HepG2 (cell line): ENCODE results near the gene APOC3. TPM values are rescaled to one million over a fixed set of nuclear protein-coding genes. Genes with fewer than 3 reads are reported as not detected.

ENCODE experiments used
- ATF1 ChIP-seq: IDR thresholded peaks from 2 replicates; pipeline ENCODE4 v1.6.1; 2016; ENCODE audit warnings: mild to moderate bottlenecking, control low read depth
- CHD2 ChIP-seq: IDR thresholded peaks from 2 replicates; pipeline ENCODE4 v1.6.1; 2011; ENCODE audit warnings: low read depth, low read length, improper control_type of control experiment
- ESRRA ChIP-seq: sonication (generic); formaldehyde crosslinking; IDR thresholded peaks from 2 replicates; pipeline ENCODE4 v1.5.1; 2020; ENCODE audit warnings: mild to moderate bottlenecking, low read depth, missing genetic modification reagents
- GABPA ChIP-seq, 2 experiments: IDR thresholded peaks; 2 replicates each; pipeline ENCODE4 v1.6.1; 2011 to 2016; ENCODE audit warnings: low read depth in 2 of 2, low read length in 1 of 2, missing biosample characterization in 1 of 2, missing genetic modification characterization in 1 of 2
- GATAD2A ChIP-seq: IDR thresholded peaks from 2 replicates; pipeline ENCODE4 v1.6.1; 2016
- HNRNPK ChIP-seq: fragments of 200-400 bp; formaldehyde crosslinking; IDR thresholded peaks from 2 replicates; pipeline ENCODE4 v1.6.1; 2018; ENCODE audit warnings: low read length, low read depth, moderate library complexity, mild to moderate bottlenecking; ENCODE audit not compliant: poor library complexity, severe bottlenecking
- JUND ChIP-seq: sonication (generic); formaldehyde crosslinking; IDR thresholded peaks from 2 replicates; pipeline ENCODE4 v1.8.0; 2022; ENCODE audit warnings: mild to moderate bottlenecking, missing genetic modification reagents
- PHB2 ChIP-seq: fragments of 450-650 bp; IDR thresholded peaks from 2 replicates; pipeline ENCODE4 v1.6.1; 2018; ENCODE audit not compliant: partially characterized antibody
- PITX1 ChIP-seq: sonication (generic); formaldehyde crosslinking; IDR thresholded peaks from 2 replicates; pipeline ENCODE4 v1.5.1; 2020; ENCODE audit warnings: mild to moderate bottlenecking, missing genetic modification reagents
- SIX4 ChIP-seq: sonication (generic); formaldehyde crosslinking; IDR thresholded peaks from 2 replicates; pipeline ENCODE4 v1.4.0; 2020; ENCODE audit warnings: missing genetic modification reagents
- TBX3 ChIP-seq: fragments of 450-650 bp; IDR thresholded peaks from 2 replicates; pipeline ENCODE4 v1.6.1; 2017; ENCODE audit warnings: antibody characterized with exemption, mild to moderate bottlenecking, inconsistent platforms, borderline replicate concordance
- ZFYVE20 ChIP-seq: sonication (generic); formaldehyde crosslinking; IDR thresholded peaks from 2 replicates; pipeline ENCODE4 v1.8.0; 2023; ENCODE audit warnings: low read depth, mild to moderate bottlenecking, moderate library complexity, missing genetic modification reagents, borderline replicate concordance
- ZMYM3 ChIP-seq: sonication (generic); formaldehyde crosslinking; IDR thresholded peaks from 2 replicates; pipeline ENCODE4 v1.5.1; 2020; ENCODE audit warnings: mild to moderate bottlenecking, missing genetic modification reagents
- ZNF264 ChIP-seq: sonication (generic); formaldehyde crosslinking; IDR thresholded peaks from 2 replicates; pipeline ENCODE4 v1.4.0; 2020; ENCODE audit warnings: missing genetic modification reagents
- ZNF430 ChIP-seq: sonication (generic); formaldehyde crosslinking; IDR thresholded peaks from 2 replicates; pipeline ENCODE4 v1.9.0; 2021; ENCODE audit warnings: mild to moderate bottlenecking, missing genetic modification reagents
- ZNF670 ChIP-seq: sonication (generic); formaldehyde crosslinking; IDR thresholded peaks from 2 replicates; pipeline ENCODE4 v1.8.0; 2022; ENCODE audit warnings: mild to moderate bottlenecking, missing genetic modification reagents, borderline replicate concordance
- ZNF703 ChIP-seq: sonication (generic); formaldehyde crosslinking; IDR thresholded peaks from 2 replicates; pipeline ENCODE4 v1.5.1; 2020; ENCODE audit warnings: missing genetic modification reagents, mild to moderate bottlenecking, moderate library complexity, borderline replicate concordance
- ZNF790 ChIP-seq: sonication (generic); formaldehyde crosslinking; IDR thresholded peaks from 2 replicates; pipeline ENCODE4 v1.8.0; 2022; ENCODE audit warnings: missing genetic modification reagents, mild to moderate bottlenecking, borderline replicate concordance
- polyA plus RNA-seq, 8 experiments: library from polyadenylated mRNA; depleted of rRNA in 3 of 8; stranded (reverse) in 7 of 8; unstranded in 1 of 8; fragments of >200 nt; fragmentation: Illumina TruSeq in 4 of 8; extraction: Trizol in 4 of 8; gene quantifications; 2 replicates each; pipeline versions ENCODE4 v1.2.1 to v1.2.3, GENCODE V29; 2011 to 2016; ENCODE audit warnings: low read depth in 4 of 8, missing spikeins in 1 of 8, mixed read lengths in 1 of 8; ENCODE audit not compliant: insufficient read depth in 1 of 8
- total RNA-seq, 5 experiments: library from RNA; depleted of rRNA; stranded (reverse); fragments of >200 nt; fragmentation: Illumina TruSeq; extraction: Trizol; gene quantifications; 2 replicates each; pipeline ENCODE4 v1.2.3, GENCODE V29; 2016; ENCODE audit warnings: low read depth in 1 of 5
- TF ChIP-seq, protein P1 (sequence below): IDR thresholded peaks from 2 replicates; pipeline ENCODE4 v1.6.1; 2016; ENCODE audit warnings: low read depth
- TF ChIP-seq, protein P2 (sequence below): sonication (generic); formaldehyde crosslinking; IDR thresholded peaks from 2 replicates; pipeline ENCODE4 v1.5.1; 2020; ENCODE audit warnings: mild to moderate bottlenecking, moderate library complexity, missing genetic modification reagents
- TF ChIP-seq, protein P3 (sequence below): sonication (generic); formaldehyde crosslinking; IDR thresholded peaks from 2 replicates; pipeline ENCODE4 v1.5.1; 2020; ENCODE audit warnings: missing genetic modification reagents, mild to moderate bottlenecking, borderline replicate concordance
- TF ChIP-seq, protein P4 (sequence below): IDR thresholded peaks from 2 replicates; pipeline ENCODE4 v1.6.1; 2016; ENCODE audit warnings: low read depth, borderline replicate concordance
- TF ChIP-seq, protein P5 (sequence below): IDR thresholded peaks from 2 replicates; pipeline ENCODE4 v1.6.1; 2012; ENCODE audit warnings: low read depth, low read length, improper control_type of control experiment

The APOC3 gene
- total and polyA plus RNA-seq, 2 of the 13 experiments (the other 11 are each of a cell fraction or from before 2014, with no cell fraction given), result 314 to 687 TPM

DNA sequence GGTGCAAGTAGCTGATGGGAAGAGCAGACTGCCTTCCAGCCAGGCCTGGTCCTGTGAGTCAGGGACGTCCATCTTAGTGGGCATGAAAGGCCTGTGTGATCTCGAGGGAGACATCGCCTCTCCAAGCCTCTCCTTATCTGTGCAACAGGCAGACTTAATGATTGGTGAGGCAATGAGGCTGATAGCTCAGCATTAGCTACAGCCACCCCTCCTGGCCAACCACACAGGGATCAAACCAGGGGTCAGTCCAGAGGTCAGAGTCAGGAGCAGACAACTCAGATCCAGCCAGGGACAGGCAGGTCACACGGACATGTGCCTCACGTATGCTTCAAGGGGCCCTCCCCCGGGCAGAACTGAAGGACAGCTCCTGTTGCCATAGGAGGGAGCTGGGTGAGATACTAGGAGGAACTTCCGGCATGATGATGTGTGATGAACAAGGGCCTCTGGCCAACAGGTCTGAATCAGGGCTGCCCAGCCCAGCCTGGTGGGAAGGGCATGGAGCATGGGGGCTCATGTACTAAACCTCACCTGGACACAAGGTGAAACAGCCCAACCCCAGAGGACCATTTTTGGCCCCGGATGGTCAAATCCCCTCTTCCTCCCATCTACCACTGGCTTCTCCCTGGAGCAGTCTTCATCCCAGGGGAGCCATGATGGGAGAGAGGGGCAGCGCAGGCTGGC lies 2.8 kb upstream of the APOC3 start (continued):
- TF ChIP-seq, protein P1, sequence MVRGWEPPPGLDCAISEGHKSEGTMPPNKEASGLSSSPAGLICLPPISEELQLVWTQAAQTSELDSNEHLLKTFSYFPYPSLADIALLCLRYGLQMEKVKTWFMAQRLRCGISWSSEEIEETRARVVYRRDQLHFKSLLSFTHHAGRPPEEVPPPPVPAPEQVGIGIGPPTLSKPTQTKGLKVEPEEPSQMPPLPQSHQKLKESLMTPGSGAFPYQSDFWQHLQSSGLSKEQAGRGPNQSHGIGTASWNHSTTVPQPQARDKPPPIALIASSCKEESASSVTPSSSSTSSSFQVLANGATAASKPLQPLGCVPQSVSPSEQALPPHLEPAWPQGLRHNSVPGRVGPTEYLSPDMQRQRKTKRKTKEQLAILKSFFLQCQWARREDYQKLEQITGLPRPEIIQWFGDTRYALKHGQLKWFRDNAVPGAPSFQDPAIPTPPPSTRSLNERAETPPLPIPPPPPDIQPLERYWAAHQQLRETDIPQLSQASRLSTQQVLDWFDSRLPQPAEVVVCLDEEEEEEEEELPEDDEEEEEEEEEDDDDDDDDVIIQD (CRISPR knock-in tag), result peak; percentile 53; the same call in 1 of the 2 replicates
- TF ChIP-seq PITX1 (peak; percentile 95), ATF1 (0 out of 2 replicates have a peak, but pooled peaks have one; percentile 40), ESRRA (peak; percentile 97), CHD2 (no peak), HNRNPK (no peak), GABPA (IDR thresholded peaks at IDR 0.05; ENCODE audit: low read depth, low read length) (no peak), GABPA (CRISPR knock-in tag; IDR thresholded peaks at IDR 0.05; ENCODE audit: low read depth) (no peak), ZNF790 (CRISPR knock-in tag) (peak; percentile 42; the same call in 1 of the 2 replicates), SIX4 (peak; percentile 37; the same call in 1 of the 2 replicates), TBX3 (no peak), ZNF670 (CRISPR knock-in tag) (peak; percentile 41; the same call in 1 of the 2 replicates), ZNF703 (CRISPR knock-in tag) (no peak), ZMYM3 (CRISPR knock-in tag) (peak; percentile 100), JUND (CRISPR knock-in tag) (no peak), GATAD2A (CRISPR knock-in tag) (peak; percentile 94), PHB2 (no peak), ZFYVE20 (CRISPR knock-in tag) (no peak), ZNF264 (CRISPR knock-in tag) (peak; percentile 89), ZNF430 (CRISPR knock-in tag) (peak; percentile 95)
- TF ChIP-seq, protein P2, sequence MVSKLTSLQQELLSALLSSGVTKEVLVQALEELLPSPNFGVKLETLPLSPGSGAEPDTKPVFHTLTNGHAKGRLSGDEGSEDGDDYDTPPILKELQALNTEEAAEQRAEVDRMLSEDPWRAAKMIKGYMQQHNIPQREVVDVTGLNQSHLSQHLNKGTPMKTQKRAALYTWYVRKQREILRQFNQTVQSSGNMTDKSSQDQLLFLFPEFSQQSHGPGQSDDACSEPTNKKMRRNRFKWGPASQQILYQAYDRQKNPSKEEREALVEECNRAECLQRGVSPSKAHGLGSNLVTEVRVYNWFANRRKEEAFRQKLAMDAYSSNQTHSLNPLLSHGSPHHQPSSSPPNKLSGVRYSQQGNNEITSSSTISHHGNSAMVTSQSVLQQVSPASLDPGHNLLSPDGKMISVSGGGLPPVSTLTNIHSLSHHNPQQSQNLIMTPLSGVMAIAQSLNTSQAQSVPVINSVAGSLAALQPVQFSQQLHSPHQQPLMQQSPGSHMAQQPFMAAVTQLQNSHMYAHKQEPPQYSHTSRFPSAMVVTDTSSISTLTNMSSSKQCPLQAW, result peak; percentile 88
- TF ChIP-seq, protein P3, sequence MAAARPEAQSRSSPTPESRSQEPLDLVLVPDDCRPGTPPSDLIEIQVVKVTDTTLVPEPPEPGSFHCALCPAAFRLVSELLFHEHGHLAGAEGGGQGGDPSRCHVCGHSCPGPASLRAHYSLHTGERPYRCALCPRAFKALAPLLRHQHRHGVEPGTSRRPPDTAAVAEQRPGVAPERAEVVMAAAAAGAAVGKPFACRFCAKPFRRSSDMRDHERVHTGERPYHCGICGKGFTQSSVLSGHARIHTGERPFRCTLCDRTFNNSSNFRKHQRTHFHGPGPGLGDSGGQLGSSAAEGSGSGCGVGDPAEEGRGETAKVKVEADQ (CRISPR knock-in tag), result peak; percentile 43; the same call in 1 of the 2 replicates
- TF ChIP-seq, protein P4, sequence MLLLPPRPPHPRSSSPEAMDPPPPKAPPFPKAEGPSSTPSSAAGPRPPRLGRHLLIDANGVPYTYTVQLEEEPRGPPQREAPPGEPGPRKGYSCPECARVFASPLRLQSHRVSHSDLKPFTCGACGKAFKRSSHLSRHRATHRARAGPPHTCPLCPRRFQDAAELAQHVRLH (CRISPR knock-in tag), result peak; percentile 93; the same call in 1 of the 2 replicates
- TF ChIP-seq, protein P5, sequence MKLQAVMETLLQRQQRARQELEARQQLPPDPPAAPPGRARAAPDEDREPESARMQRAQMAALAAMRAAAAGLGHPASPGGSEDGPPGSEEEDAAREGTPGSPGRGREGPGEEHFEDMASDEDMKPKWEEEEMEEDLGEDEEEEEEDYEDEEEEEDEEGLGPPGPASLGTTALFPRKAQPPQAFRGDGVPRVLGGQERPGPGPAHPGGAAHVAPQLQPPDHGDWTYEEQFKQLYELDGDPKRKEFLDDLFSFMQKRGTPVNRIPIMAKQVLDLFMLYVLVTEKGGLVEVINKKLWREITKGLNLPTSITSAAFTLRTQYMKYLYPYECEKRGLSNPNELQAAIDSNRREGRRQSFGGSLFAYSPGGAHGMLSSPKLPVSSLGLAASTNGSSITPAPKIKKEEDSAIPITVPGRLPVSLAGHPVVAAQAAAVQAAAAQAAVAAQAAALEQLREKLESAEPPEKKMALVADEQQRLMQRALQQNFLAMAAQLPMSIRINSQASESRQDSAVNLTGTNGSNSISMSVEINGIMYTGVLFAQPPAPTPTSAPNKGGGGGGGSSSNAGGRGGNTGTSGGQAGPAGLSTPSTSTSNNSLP, result peak; percentile 86
